H1 (cell line): ENCODE results near the gene ORMDL2. TPM values are rescaled to one million over a fixed set of nuclear protein-coding genes. Genes with fewer than 3 reads are reported as not detected.

Experiments used
- ASH2L ChIP-seq: fragments of 200-600, 300-600 bp; sonication (generic); IDR thresholded peaks from one replicate; pipeline ENCODE4 v1.7.1; 2017; ENCODE audit warnings: low read length
- GTF2F1 ChIP-seq: IDR thresholded peaks from 2 replicates; pipeline ENCODE4 v1.6.1; 2012; ENCODE audit warnings: low read depth, low read length, improper control_type of control experiment, borderline replicate concordance
- MAFK ChIP-seq: IDR thresholded peaks from 2 replicates; pipeline ENCODE4 v1.6.1; 2012; ENCODE audit warnings: low read depth, mild to moderate bottlenecking, improper control_type of control experiment, low read length
- NRF1 ChIP-seq: IDR thresholded peaks from 2 replicates; pipeline ENCODE4 v1.6.1; 2011; ENCODE audit warnings: mild to moderate bottlenecking, low read depth, low read length, improper control_type of control experiment
- polyA plus RNA-seq, 7 experiments: library from polyadenylated mRNA; depleted of rRNA in 3 of 7; stranded (reverse) in 5 of 7; unstranded in 2 of 7; fragments of >200 nt in 5 of 7; fragments of 200-250 nt in 2 of 7; gene quantifications; 1 replicate in 5 of 7; 2 replicates in 1 of 7; 4 replicates in 1 of 7; pipeline versions ENCODE4 v1.2.1 to v1.2.3, GENCODE V29; 2011 to 2013; ENCODE audit warnings: missing spikeins in 2 of 7, mixed read lengths in 2 of 7
- total RNA-seq: library from RNA; stranded (reverse); fragmentation: NEBNext Ultra II Directional; extraction: Animal tissue kit (Norgen Biotek cat#: 25700); gene quantifications from 2 replicates; pipeline ENCODE4 v1.2.1, GENCODE V29; 2021

Gene ORMDL2
- total and polyA plus RNA-seq, 2 of the 8 experiments (the other 6 are each of a cell fraction or from before 2014, with no cell fraction given) = 39.0 to 65.6 TPM

GRCh38 chr12:55812088-55812487, 5.8 kb upstream of the ORMDL2 start (continued):
- no peak for TF ChIP-seq ASH2L
- TF ChIP-seq GTF2F1 = no peak
- no peak for TF ChIP-seq MAFK
- no peak for TF ChIP-seq NRF1
- TF ChIP-seq, all 59 proteins: peak for 0
